GM12892 (cell line): ENCODE results near the gene HAND2.

ENCODE experiments used
- POLR2A ChIP-seq: IDR thresholded peaks from 2 replicates; pipeline ENCODE4 v1.6.1; 2011; ENCODE audit warnings: low read depth, low read length, control low read depth
- POLR2AphosphoS5 ChIP-seq: IDR thresholded peaks from 2 replicates; pipeline ENCODE4 v1.6.1; 2011; ENCODE audit warnings: low read depth, low read length, control low read depth

DNA sequence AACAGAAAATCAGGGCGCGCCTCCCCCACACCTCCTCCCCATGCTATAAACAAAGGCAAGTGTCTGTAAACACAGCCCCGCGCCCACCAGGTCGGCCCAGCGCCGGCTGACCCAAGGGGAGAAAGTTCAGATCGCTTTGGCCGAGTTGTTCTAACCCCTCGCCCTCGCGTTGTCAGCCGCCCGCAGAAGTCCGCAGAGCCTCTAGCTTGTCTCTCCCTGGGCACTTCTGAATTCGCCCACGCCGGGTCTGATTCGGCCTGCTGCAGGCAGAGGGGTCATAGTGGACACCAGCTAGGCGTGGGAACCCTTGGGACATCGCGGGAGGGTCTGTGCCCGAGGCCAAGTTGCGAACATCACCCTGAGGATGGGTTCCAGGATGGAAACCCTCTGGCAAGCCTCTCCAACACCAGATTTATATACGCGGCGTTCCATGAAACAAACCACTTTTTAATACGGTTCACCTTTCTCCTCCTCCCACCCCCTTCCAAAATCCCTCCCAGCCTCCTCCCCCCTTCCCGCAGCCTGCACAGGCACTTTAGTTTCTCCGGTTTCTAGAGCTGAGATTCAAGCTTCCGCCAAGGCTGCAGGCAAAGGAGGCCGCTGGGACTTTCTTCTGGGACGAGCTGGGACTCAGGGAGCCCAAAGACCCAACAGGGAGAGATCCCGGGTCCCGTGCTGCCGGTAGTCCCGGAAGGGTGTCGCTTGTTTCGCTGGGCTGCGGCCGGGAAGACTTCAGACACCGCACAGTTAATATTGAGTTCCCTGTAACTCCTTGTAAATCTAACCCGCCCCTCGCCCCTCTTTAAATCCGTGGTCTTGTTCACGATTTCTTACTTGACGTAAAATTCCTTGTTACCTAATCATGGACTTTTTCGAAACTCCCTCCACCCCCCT, 4.7 kb downstream of the HAND2 start:
- no peak for TF ChIP-seq POLR2AphosphoS5
- TF ChIP-seq POLR2A: no peak
